Inflammatory macrophage treated with lipopolysaccharide for 4 hours (primary cell): Measurements from ENCODE around the gene KLHDC2.
"Not testable (repeated sequence)": the region's sequence is repeated elsewhere in the genome, so short reads cannot be mapped to it uniquely, and the experiment has no call there.

Experiments used
- DNase-seq: peaks from one replicate; pipeline ENCODE4 v3.0.0-alpha.2; 2020

Gene KLHDC2

GRCh38 chr14:49783394-49784014 is 15.6 kb downstream of the KLHDC2 start:
- no peak for DNase-seq

DNA sequence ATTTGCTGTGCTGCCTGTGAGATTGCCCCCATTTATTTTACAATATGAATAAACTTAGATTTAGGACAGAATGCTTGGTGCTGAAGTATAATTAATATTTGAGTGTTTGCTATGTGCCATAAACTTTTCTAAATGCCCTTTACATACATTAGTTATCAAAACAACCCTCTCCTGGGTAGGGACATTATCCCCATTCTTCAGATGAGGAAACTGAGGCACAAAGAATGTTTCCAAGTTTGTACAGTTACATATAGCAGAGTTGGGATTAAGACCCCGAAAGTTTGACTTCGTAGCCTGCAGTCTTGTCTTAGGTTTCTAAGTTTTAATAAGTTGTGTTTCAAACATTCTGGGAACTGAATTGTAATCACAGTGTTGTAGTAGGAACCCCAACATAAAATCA is 18.4 kb downstream of the KLHDC2 start:
- no peak for DNase-seq

GRCh38 chr14:49792618-49793017 is 24.7 kb downstream of the KLHDC2 start:
- DNase-seq = no peak

DNA sequence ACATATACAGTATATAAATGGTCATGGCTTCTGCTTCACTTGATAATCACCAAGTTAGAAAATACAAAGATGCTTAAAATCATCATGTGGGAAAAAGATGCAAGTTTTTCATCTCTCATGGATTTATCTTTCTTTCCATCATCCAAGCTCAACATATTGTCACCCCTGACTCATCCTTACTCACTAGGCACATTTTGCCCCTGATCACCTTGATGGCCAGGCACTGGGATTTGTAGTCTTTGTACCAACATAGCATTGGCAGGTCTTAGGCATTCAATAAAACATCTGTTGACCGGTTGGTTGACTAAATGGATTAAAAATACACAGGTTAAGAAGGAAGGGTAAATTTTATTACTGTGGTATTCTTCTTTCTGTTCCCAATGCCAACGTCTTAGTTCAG is 28.1 kb downstream of the KLHDC2 start:
- no peak for DNase-seq

- DNase-seq = no peak
Observed at GRCh38 chr14:49808780-49809179, 40.8 kb downstream of the KLHDC2 start.

DNA sequence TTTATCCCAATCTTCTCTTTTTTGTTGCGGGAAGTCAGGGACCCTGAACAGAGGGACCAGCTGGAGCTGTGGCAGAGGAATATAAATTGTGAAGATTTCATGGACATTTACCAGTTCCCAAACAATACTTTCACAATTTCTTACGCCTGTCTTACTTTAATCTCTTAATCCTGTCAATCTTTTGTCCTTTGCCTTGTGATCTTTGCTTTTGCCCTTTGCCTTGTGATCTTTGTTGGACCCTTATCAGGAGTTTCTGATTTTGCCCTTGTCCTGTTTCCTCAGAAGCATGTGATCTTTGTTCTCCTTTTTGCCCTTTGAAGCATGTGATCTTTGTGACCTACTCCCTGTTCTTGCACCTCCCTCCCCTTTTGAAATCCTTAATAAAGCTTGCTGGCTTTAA is 48.2 kb downstream of the KLHDC2 start:
- not testable (repeated sequence) for DNase-seq

DNA sequence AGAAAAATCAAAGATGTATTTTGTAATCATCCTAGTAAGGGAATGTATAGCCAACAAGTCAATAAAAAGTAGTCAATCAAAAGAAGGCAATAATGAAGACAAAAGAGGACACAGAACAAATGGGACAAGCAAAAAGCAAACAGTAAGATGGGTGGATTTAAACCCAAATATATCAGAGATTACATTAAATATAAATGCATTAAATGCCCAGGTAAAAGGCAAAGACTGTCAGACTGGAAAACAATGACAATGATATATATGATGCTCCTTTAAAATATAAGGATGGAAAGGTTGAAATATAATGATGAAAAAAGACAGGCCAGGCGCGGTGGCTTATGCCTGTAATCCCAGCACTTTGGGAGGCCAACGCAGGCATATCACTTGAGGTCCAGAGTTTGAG is 48.9 kb downstream of the KLHDC2 start:
- DNase-seq = no peak

DNA sequence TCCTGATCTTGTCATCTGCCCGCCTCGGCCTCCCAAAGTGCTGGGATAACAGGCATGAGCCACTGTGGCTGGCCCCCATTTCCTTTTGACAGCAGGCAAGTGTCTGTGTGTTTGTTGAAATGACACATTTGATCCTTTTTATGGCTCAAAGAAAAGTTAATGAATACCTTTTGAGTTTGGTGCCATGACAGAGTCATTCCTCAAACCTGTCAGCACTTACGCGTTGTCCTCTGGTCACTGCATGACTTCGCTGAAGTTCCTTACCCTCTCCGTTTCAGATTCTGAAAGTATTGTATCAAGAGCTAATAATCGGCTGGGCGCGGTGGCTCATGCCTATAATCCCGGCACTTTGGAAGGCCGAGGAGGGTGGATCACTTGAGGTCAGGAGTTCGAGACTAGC is 52.2 kb downstream of the KLHDC2 start:
- DNase-seq = no peak

- DNase-seq = no peak
Observed at GRCh38 chr14:49828640-49829039, 60.7 kb downstream of the KLHDC2 start.
